BJ (cell line): ENCODE results near the gene MARCHF3. TPM values are rescaled to one million over a fixed set of nuclear protein-coding genes. Genes with fewer than 3 reads are reported as not detected.

Experiments used
- CTCF ChIA-PET: fragments of 350-600 bp; formaldehyde crosslinking; extraction: SDS; loops from one replicate; lab custom pipeline; 2021; ENCODE audit warnings: antibody characterized with exemption, inconsistent platforms; lab: Yijun Ruan, JAX
- POLR2A ChIA-PET: fragments of 300-600 bp; sonication (Branson Sonifier 250); formaldehyde crosslinking; extraction: SDS; loops from one replicate; lab custom pipeline; 2021; ENCODE audit warnings: antibody characterized with exemption; lab: Charles Lee
- DNase-seq: peaks from one replicate; pipeline ENCODE4 v3.0.0-alpha.2; 2011; ENCODE audit warnings: low read depth
- H3K27me3 ChIP-seq: 2 replicates; pipeline ENCODE4 v1.6.0; 2011; ENCODE audit warnings: low read length; ENCODE audit not compliant: control insufficient read depth, insufficient read depth
- H3K36me3 ChIP-seq: 2 replicates; pipeline ENCODE4 v1.5.1; 2011; ENCODE audit warnings: low read length; ENCODE audit not compliant: control insufficient read depth, insufficient read depth
- H3K4me3 ChIP-seq: 2 replicates; pipeline ENCODE4 v1.5.1; 2011; ENCODE audit warnings: low read depth, mild to moderate bottlenecking, control low read depth, low read length
- CTCF ChIP-seq: IDR thresholded peaks from 2 replicates; pipeline ENCODE4 v1.5.1; 2011; ENCODE audit warnings: low read depth, mild to moderate bottlenecking, control low read depth, inconsistent platforms, low read length, moderate library complexity; ENCODE audit not compliant: insufficient read depth
- polyA plus RNA-seq: library from polyadenylated mRNA; depleted of rRNA; stranded (reverse); fragments of >200 nt; gene quantifications from 2 replicates; pipeline ENCODE4 v1.2.3, GENCODE V29; 2011

Gene MARCHF3
- polyA plus RNA-seq, 1 experiment: 8.6 TPM

- no peak for DNase-seq
- peak; percentile 44 for TF ChIP-seq CTCF
- ChIA-PET POLR2A (no interaction called here), CTCF (interaction anchor here (0.8 to 2.4 kb wide), 12 partner anchors 9 to 655 kb away, joined by 3 to 14 read pairs (median 4); no protein-coding TSS in a partner anchor)
- Histone ChIP-seq H3K4me3 (no peak overlapping the region), H3K36me3 (no peaks in the 10 kb centered on the region), H3K27me3 (no peaks in the 10 kb centered on the region)
Measured at GRCh38 chr5:126837906-126838539, 192.3 kb downstream of the MARCHF3 start.

DNA sequence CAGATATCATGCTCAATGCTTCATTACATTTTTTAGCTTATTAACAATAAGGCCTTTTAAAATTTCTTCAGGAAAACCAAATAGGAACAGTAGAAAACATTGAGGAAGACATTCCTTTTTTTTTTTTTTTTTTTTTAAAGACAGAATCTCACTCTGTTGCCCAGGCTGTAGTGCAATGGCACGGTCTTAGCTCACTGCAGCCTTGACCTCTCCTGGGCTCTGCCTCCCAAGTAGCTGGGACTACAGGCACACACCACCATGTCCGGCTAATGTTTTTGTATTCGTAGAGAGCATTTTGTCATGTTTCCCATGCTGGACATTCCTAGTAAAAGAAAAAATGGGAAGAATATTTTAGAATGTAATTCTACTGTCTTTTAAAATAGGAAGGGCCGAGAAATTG, 193.1 kb downstream of the MARCHF3 start:
- CTCF ChIA-PET: interaction anchor here (0.6 to 2.4 kb wide), 11 partner anchors 8 to 656 kb away, joined by 3 to 14 read pairs (median 5); no protein-coding TSS in a partner anchor
- H3K27me3 ChIP-seq: no peaks in the 10 kb centered on the region
- TF ChIP-seq CTCF: no peak
- no peaks in the 10 kb centered on the region for H3K36me3 ChIP-seq
- DNase-seq: no peak
- POLR2A ChIA-PET: no interaction called here
- H3K4me3 ChIP-seq: no peak overlapping the region

DNA sequence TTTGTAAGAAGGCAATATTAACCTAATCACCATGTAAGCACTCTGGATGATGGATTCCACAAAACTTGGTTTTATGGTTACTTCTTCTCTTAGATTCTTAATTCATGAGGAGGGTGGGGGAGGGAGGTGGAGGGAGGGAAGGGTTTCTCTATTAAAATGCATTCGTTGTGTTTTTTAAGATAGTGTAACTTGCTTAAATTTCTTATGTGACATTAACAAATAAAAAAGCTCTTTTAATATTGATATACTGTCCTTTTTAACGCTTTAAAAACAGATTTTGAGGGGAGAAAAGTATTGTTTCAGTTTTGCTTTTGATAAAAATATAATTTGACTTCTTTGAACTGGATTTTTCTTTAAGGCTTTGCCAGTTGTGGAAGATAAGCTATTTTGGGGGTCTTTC, 193.6 kb downstream of the MARCHF3 start:
- no peaks in the 10 kb centered on the region for H3K27me3 ChIP-seq
- H3K4me3 ChIP-seq: no peak overlapping the region
- TF ChIP-seq CTCF: no peak
- ChIA-PET CTCF (interaction anchor here (1.5 to 2.4 kb wide), 4 partner anchors 8 to 657 kb away, joined by 7 to 14 read pairs (median 9); no protein-coding TSS in a partner anchor), POLR2A (no interaction called here)
- no peaks in the 10 kb centered on the region for H3K36me3 ChIP-seq
- DNase-seq: no peak

DNA sequence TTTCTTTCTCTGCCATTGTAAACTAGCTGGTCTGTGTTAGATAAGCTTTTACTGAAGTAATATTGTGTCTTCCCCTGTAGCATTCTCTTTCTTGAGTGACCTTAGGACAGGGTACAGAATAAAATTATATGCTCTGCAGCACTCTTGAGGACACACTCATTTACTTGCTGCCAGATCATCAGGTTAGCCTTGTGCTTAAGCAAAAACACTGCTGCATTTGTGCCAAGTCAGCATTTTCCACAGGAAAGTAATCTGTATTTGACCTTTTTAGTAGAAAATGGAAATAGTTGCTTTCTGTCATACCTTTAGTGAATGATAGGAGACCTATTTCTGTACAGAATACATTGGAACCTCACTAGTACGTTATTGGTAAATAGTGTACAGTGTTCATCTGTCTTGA, 199.2 kb downstream of the MARCHF3 start:
- CTCF ChIA-PET: interaction anchor here (0.7 to 0.8 kb wide), 2 partner anchors 32 to 483 kb away, joined by 3 to 4 read pairs; no protein-coding TSS in a partner anchor
- Histone ChIP-seq H3K27me3 (no peaks in the 10 kb centered on the region), H3K4me3 (no peak overlapping the region), H3K36me3 (peaks cover 1% of the 10 kb centered on the region; the same call in 1 of the 2 replicates)
- no peak for DNase-seq
- POLR2A ChIA-PET: no interaction called here
- no peak for TF ChIP-seq CTCF

DNA sequence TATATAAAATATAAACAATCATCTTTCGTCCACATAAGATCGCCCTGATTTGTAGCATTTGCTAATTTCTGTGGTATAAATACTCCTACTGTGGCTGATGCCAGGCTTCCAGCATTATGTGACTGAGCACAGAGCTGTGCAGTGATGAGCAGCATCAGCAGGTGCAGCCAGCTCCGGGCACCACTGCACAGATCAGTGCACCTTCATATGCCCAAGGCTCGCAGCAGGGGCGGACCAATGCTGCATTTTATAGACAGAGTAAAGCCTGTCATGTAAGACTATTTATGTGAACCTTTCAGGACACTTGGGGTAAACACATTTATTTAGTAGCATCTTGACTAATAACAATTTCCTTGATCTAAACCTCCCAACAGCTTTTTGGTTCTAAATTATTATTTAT, 200.3 kb downstream of the MARCHF3 start:
- TF ChIP-seq CTCF: no peak
- H3K36me3 ChIP-seq: peaks cover 1% of the 10 kb centered on the region; the same call in 1 of the 2 replicates

More for the DNA sequence above, 200.3 kb downstream of the MARCHF3 start:
- DNase-seq: no peak
- POLR2A ChIA-PET: interaction anchor here (0.6 kb wide), 1 partner anchor 198 kb away, joined by 13 read pairs; no protein-coding TSS in a partner anchor
- CTCF ChIA-PET: interaction anchor here (2.2 kb wide), 1 partner anchor 8 kb away, joined by 7 read pairs; no protein-coding TSS in a partner anchor
- Histone ChIP-seq H3K4me3 (no peak overlapping the region), H3K27me3 (no peaks in the 10 kb centered on the region)
